Fibroblast of pulmonary artery (primary cell): Measurements from ENCODE around the gene TLE2.

Source experiments
- DNase-seq: peaks from one replicate; pipeline ENCODE4 v3.0.0-alpha.2; 2010; ENCODE audit warnings: low read depth
- H3K4me3 ChIP-seq: replicated peaks from 2 replicates; pipeline ENCODE4 v1.5.1; 2011; ENCODE audit warnings: low read depth, mild to moderate bottlenecking, control low read depth, low read length, moderate library complexity
- TF ChIP-seq, protein P1 (sequence below): IDR thresholded peaks from 2 replicates; pipeline ENCODE4 v1.5.1; 2011; ENCODE audit warnings: mild to moderate bottlenecking, control low read depth, low read length, inconsistent platforms; ENCODE audit errors: missing control alignments

TLE2 gene

DNA sequence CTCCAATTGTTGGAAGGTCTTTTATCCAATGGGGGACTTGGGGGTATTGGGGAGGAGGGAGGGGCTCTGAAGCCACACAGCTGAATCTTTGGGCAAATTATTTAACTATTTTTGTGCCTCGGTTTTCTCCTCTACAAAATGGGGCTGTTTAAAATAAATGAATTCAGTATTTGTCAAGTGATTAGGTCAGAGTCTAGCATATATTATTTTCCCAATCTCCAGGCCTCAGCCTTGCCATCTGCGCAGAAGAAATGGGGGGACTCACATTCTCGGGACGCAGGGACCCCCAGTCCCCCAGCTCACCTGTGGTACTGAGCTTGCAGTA is 31.7 kb upstream of the TLE2 start:
- no peak for DNase-seq
- TF ChIP-seq, protein P1, sequence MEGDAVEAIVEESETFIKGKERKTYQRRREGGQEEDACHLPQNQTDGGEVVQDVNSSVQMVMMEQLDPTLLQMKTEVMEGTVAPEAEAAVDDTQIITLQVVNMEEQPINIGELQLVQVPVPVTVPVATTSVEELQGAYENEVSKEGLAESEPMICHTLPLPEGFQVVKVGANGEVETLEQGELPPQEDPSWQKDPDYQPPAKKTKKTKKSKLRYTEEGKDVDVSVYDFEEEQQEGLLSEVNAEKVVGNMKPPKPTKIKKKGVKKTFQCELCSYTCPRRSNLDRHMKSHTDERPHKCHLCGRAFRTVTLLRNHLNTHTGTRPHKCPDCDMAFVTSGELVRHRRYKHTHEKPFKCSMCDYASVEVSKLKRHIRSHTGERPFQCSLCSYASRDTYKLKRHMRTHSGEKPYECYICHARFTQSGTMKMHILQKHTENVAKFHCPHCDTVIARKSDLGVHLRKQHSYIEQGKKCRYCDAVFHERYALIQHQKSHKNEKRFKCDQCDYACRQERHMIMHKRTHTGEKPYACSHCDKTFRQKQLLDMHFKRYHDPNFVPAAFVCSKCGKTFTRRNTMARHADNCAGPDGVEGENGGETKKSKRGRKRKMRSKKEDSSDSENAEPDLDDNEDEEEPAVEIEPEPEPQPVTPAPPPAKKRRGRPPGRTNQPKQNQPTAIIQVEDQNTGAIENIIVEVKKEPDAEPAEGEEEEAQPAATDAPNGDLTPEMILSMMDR = no peak
- peak overlapping the region; percentile 80 for H3K4me3 ChIP-seq

DNA sequence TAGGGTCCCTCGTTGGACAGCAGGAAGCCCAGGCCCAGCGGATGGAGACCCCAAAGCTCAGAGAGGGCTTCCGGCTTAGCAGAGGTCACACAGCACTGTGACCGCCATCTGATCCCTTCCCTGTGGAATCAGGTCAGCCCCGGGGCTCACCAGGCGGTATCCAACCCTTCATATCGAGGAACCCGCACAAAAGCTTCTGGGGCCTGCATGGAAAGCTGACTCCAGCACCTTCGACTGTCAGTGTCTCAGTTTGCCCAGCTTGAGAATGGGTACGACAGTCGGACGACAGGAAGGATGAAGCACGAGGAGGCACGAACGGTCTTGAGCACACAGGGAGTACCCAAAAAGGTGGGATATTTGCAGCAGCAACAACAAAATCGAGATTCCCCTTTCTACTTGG is 30.6 kb upstream of the TLE2 start:
- peak overlapping the region; percentile 3 for H3K4me3 ChIP-seq
- DNase-seq = no peak
- TF ChIP-seq, protein P1 = no peak

DNA sequence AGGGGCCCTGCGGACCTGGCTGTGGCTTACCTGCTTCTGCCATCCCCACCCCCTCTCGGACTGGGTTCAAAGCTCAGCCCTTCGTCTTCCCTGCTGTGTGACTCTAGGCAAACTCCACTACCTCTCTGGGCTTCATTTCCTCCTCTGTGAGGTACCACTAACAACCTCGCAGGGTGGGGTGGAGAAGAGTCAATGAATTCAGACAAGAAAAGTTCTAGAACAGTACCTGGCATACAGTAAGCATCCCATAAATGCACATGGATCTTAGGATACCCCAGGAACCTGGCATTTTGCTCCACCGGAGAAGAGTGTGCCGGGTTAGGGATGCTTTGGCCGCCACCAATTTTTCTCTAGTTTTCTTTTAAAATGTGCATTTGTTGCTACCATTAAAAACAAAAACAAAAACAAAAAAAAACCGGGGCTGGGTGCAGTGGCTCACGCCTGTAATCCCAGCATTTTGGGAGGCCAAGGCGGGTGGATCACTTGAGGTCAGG is 29.8 kb upstream of the TLE2 start:
- DNase-seq = no peak
- H3K4me3 ChIP-seq = no peak overlapping the region
- TF ChIP-seq, protein P1 = no peak

DNA sequence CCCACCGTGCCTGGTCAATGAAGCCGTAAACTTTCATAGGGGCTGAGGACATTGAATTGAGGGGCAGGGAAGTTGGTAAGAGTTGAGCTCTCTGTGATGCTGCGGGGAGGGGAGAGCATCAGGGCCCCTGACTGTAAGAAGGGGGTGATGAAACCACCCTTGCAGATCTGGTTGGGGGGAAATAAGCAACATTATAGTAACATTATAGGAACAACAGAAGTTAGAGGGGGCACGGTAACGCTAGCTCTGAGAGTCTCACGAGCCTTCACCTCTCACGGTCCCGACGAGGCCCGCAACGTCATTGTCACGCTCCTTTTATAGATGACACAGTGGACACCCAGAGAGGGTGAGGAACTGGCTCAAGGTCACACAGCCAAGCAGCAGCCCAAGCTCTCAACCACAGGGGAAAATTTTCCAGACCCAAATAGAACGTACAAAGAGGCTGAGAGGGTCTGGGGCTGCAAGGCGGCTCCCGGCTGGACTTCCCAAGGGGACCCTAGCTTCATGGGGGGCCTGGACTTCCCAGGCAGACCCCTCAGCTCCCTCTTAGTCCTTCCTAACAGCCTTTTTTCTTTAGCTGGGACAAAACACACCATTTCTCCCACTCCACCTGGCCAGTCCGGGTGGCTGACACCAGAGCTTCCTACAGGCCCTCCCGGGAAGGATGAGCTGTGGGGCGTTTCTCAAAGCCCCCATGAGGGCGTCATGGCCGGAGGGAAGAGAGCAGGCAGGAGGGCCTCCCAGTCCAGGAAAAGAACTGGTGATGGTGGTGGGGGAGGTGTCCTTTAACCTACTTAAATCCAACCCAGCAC is 29.1 kb upstream of the TLE2 start:
- DNase-seq = no peak
- TF ChIP-seq, protein P1 = no peak

DNA sequence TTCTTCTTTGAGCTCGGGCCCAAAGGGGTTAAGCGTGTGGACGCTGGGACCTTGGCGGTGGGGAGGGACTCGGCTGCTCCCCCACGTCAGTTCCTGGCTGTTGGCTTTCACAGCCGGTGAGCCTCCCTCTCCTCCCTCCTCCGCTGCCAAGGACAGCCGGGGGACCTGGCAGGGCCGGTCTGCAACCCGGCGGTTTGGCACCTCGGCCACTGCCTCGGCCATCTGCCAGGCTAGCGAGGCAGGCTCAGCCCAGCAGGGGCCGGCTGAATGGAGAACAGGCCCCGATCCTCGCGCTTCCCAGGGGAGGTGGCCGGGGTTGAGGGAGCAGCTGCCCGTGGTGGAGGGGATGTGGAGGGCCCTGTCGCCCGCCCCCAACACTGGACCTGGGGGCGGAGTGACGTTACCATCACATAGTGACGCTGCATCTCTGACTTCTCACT is 28.2 kb upstream of the TLE2 start:
- DNase-seq = peak; percentile 77
- no peak overlapping the region for H3K4me3 ChIP-seq
- TF ChIP-seq, protein P1 = no peak

More for the DNA sequence above, 29.1 kb upstream of the TLE2 start:
- no peak overlapping the region for H3K4me3 ChIP-seq

DNA sequence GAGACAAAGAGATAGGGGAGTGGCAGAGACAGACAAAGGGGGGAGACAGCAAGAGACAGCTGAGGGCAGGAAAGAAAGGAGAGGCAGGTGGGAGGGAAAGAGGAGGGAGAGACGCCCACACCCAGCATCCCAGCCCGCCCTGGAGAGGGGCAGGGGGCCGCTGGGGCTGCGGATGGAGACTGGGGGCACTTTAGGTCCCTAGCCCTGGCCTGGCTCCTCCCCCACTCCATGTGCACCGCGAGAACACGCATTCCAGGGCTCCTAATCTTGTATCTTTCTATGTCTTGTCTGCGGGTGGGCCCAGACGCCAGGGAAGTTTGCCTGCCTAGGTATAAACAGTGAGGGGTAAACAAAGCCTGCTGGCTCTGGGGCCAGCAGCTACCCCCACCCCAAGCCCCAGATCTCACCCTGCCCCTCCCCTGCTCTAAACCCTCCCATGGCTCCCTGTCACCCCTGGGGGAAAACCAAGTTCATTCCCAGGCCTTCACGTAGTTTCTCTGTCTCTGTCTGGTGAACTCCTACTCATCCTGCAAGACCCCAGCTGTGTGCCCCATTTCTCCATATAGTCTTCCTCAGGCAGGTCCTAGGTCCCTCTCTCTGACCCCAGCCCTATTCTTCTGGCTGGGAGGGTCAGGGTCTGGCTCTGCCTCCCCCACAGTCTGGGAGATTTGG is 27.5 kb upstream of the TLE2 start:
- TF ChIP-seq, protein P1 = no peak
- no peak overlapping the region for H3K4me3 ChIP-seq
- DNase-seq = no peak
